Glutamatergic neuron (in vitro differentiated cells): ENCODE data around the gene TMEM269. TPM values are rescaled to one million over a fixed set of nuclear protein-coding genes. Genes with fewer than 3 reads are reported as not detected.

Experiments
- DNase-seq: peaks from one replicate; pipeline ENCODE4 v3.0.0; 2022
- H3K27ac Mint-ChIP-seq: one replicate; pipeline ENCODE4 v1.8.0; 2020; ENCODE audit warnings: mild to moderate bottlenecking, mixed read lengths, inconsistent platforms; ENCODE audit not compliant: unreplicated experiment
- H3K27me3 Mint-ChIP-seq: one replicate; pipeline ENCODE4 v1.8.0; 2020; ENCODE audit warnings: mild to moderate bottlenecking, moderate library complexity, mixed read lengths, inconsistent platforms; ENCODE audit not compliant: unreplicated experiment
- H3K36me3 Mint-ChIP-seq: one replicate; pipeline ENCODE4 v1.8.0; 2020; ENCODE audit warnings: mild to moderate bottlenecking, mixed read lengths, inconsistent platforms; ENCODE audit not compliant: unreplicated experiment
- H3K4me1 Mint-ChIP-seq: one replicate; pipeline ENCODE4 v1.8.0; 2020; ENCODE audit warnings: mild to moderate bottlenecking, low read depth, mixed read lengths, inconsistent platforms; ENCODE audit not compliant: unreplicated experiment
- H3K4me3 Mint-ChIP-seq: one replicate; pipeline ENCODE4 v1.8.0; 2020; ENCODE audit warnings: mild to moderate bottlenecking, mixed read lengths, inconsistent platforms; ENCODE audit not compliant: unreplicated experiment
- H3K9me3 Mint-ChIP-seq: one replicate; pipeline ENCODE4 v1.8.0; 2020; ENCODE audit warnings: mild to moderate bottlenecking, moderate library complexity, mixed read lengths, inconsistent platforms; ENCODE audit not compliant: unreplicated experiment
- total RNA-seq: library from RNA; stranded (reverse); fragmentation: NEBNext Ultra II Directional; extraction: Animal tissue kit (Norgen Biotek cat#: 25700); gene quantifications from one replicate; pipeline ENCODE4 v1.2.1, GENCODE V29; 2021; ENCODE audit not compliant: unreplicated experiment
- TF ChIP-seq, protein P1 (sequence below): fragments of 200-600 bp; sonication (generic); IDR thresholded peaks from one replicate; pipeline ENCODE4 v1.5.0; 2021; ENCODE audit not compliant: partially characterized antibody, unreplicated experiment

The TMEM269 gene
- total RNA-seq, 1 donor from 2014 or later = 0.32 TPM

DNA sequence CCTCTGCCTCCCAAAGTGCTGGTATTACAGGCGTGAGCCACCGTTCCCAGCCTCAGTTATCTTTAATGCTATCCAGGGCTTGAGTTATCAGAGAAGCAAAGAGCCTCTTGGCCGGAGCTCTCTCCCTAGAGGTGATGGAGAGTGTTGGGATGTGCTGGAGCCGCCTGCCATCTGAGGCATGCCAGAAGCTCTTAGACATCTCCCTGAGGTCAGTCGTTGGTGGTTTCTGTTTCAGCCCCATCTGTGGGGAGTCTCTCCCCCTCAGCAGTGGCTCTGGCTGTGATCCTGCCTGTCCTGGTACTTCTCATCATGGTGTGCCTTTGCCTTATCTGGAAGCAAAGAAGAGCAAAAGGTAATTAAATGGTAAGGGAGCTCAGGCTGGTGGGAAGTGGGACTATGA is 50.0 kb downstream of the TMEM269 start:
- no peak for DNase-seq
- no peaks in the 10 kb centered on the region for H3K36me3 Mint-ChIP-seq
- H3K4me1 Mint-ChIP-seq = no peaks in the 10 kb centered on the region
- no peaks in the 10 kb centered on the region for H3K9me3 Mint-ChIP-seq
- TF ChIP-seq, protein P1, sequence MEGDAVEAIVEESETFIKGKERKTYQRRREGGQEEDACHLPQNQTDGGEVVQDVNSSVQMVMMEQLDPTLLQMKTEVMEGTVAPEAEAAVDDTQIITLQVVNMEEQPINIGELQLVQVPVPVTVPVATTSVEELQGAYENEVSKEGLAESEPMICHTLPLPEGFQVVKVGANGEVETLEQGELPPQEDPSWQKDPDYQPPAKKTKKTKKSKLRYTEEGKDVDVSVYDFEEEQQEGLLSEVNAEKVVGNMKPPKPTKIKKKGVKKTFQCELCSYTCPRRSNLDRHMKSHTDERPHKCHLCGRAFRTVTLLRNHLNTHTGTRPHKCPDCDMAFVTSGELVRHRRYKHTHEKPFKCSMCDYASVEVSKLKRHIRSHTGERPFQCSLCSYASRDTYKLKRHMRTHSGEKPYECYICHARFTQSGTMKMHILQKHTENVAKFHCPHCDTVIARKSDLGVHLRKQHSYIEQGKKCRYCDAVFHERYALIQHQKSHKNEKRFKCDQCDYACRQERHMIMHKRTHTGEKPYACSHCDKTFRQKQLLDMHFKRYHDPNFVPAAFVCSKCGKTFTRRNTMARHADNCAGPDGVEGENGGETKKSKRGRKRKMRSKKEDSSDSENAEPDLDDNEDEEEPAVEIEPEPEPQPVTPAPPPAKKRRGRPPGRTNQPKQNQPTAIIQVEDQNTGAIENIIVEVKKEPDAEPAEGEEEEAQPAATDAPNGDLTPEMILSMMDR = no peak
- no peak overlapping the region for H3K27ac Mint-ChIP-seq
- no peaks in the 10 kb centered on the region for H3K27me3 Mint-ChIP-seq
- no peak overlapping the region for H3K4me3 Mint-ChIP-seq

DNA sequence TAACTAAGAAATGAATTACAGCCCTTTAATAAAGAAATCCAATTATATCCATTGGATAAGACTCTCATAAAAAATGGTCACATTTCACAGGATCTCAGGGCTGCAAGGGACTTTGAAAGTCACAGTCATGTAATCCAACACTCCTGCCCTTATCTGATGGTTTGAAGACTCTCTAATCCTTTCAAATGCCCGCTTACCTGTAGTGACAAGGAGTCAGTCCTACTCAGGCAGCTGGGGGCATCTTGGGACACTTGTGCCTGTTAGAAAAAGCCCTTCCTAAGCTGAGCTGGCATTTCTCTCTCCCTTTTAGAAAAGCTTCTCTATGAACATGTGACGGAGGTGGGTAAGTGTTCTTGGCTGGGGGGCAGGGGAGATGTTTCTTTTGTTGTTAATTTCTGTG is 50.6 kb downstream of the TMEM269 start:
- no peak for DNase-seq
- Mint-ChIP-seq H3K27me3 (no peaks in the 10 kb centered on the region), H3K4me1 (no peaks in the 10 kb centered on the region), H3K9me3 (no peaks in the 10 kb centered on the region), H3K27ac (no peak overlapping the region), H3K36me3 (no peaks in the 10 kb centered on the region), H3K4me3 (no peak overlapping the region)
- TF ChIP-seq, protein P1 = no peak

DNA sequence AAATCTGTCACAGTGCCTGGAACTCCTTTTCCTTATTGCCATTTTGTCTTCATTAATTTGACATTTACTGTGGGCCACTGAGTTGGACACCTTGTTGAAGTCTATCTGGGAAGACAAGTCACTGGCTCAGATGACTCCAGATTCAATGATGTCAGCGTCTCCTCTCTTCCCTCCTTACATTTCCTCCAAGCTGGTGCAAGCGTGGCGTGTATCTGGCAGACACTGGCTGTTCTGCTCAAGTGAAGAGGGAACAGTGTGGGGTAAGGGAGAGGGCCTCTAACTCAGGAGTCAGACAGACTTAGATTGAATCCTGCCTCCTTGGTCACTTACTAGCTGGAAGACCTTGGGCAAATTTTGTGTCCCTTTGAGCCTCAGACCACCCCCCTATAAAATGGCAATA is 52.9 kb downstream of the TMEM269 start:
- Mint-ChIP-seq H3K4me3 (no peak overlapping the region), H3K36me3 (no peaks in the 10 kb centered on the region), H3K9me3 (no peaks in the 10 kb centered on the region), H3K27ac (no peak overlapping the region), H3K4me1 (no peaks in the 10 kb centered on the region), H3K27me3 (no peaks in the 10 kb centered on the region)
- DNase-seq = no peak
- TF ChIP-seq, protein P1 = no peak

DNA sequence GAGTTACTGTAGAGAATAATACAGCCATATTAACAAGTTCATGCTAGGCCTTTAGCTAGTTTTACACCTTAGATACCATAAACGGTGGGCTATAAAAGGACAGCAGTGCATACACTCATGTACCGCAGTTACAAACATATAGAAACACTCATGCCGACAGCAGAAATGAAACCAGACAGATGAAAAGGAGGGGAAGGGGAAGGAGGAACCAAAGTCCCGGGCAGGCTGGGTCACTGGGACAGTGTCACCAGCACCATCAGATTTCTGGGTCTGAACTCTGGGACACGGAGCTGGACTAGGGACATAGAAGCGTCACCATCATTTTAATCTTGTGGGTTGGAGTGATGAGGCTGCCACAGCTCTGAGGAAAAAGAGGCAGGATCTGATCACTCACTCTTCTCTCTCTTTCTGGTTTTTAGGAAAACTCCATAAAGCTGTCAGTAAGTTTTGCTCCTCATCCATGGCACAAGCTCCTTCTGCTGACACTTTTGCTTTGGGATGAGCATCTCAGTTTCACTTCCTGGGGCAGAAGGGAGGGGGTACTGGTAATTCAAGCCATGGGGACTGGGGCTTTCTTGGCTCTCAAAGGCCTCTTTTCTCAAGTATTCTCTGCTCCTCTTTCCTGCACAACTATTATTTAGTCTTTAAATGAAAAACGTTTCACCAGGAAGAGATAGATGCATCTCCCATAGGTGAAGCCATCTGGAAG is 53.8 kb downstream of the TMEM269 start:
- H3K4me3 Mint-ChIP-seq = no peak overlapping the region
- no peak for DNase-seq
- H3K27ac Mint-ChIP-seq = no peak overlapping the region
- H3K27me3 Mint-ChIP-seq = no peaks in the 10 kb centered on the region
- H3K36me3 Mint-ChIP-seq = no peaks in the 10 kb centered on the region
- TF ChIP-seq, protein P1 = no peak
- H3K4me1 Mint-ChIP-seq = no peaks in the 10 kb centered on the region
- no peaks in the 10 kb centered on the region for H3K9me3 Mint-ChIP-seq

DNA sequence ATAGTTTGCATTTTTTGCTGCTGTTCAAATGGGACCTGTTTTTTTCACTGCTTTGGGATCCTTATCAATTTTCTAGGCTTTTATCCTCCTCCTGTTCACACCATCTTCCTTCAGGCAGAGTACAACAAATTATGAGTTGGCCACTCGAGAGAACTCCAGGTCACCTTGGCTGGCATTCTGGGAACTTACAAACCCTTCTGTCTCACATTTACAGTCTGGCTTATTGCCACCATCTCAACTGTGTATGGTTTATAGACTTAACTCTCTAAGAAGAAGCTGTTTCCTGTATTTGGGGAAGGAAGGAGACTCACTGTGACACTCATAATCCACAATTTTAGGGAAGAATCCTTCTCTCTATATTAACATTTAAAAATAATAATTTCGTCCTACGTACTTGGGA is 56.2 kb downstream of the TMEM269 start:
- TF ChIP-seq, protein P1 = no peak

More for the DNA sequence above, 56.2 kb downstream of the TMEM269 start:
- Mint-ChIP-seq H3K9me3 (no peaks in the 10 kb centered on the region), H3K36me3 (no peaks in the 10 kb centered on the region), H3K4me1 (no peaks in the 10 kb centered on the region), H3K27me3 (no peaks in the 10 kb centered on the region), H3K27ac (no peak overlapping the region), H3K4me3 (no peak overlapping the region)
- DNase-seq = no peak
